Erythroblast (primary cell): ENCODE data around the gene POFUT1.
"Not testable (repeated sequence)": the region's sequence is repeated elsewhere in the genome, so short reads cannot be mapped to it uniquely, and the experiment has no call there.

Experiments used
- DNase-seq, 2 experiments: peaks; one replicate each; lab custom pipeline; 2025; lab: John Stamatoyannopoulos, UW
- GATA1 ChIP-seq: IDR thresholded peaks from 2 replicates; pipeline ENCODE4 v1.6.1; 2011; ENCODE audit warnings: low read depth, mild to moderate bottlenecking, control low read depth, low read length, moderate library complexity
- POLR2A ChIP-seq: IDR thresholded peaks from 2 replicates; pipeline ENCODE4 v1.6.1; 2011; ENCODE audit warnings: mild to moderate bottlenecking, low read length

The POFUT1 gene

DNA sequence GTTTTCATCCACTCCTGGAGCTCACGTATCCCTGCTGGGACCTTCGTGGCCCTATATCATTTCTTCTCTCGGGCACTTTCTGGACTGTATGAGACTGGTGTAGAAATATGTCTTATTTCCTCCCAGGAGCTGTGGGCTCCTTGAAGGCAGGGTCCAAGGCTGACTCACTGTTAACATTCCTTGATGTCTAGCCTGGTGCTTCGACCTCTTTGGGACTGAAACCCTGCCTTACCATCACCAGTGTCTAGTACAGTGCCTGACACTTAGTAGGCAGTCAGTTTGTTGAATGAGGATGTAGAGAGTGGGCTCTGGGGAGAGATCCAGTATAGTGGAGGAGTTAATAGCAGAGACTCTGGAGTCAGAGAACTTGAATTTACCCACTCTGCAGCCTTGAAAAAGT, 23.6 kb downstream of the POFUT1 start:
- DNase-seq: no peak
- TF ChIP-seq POLR2A (no peak), GATA1 (no peak)

GRCh38 chr20:32231847-32232246, 24.2 kb downstream of the POFUT1 start:
- no peak for DNase-seq
- no peak for TF ChIP-seq POLR2A
- no peak for TF ChIP-seq GATA1

DNA sequence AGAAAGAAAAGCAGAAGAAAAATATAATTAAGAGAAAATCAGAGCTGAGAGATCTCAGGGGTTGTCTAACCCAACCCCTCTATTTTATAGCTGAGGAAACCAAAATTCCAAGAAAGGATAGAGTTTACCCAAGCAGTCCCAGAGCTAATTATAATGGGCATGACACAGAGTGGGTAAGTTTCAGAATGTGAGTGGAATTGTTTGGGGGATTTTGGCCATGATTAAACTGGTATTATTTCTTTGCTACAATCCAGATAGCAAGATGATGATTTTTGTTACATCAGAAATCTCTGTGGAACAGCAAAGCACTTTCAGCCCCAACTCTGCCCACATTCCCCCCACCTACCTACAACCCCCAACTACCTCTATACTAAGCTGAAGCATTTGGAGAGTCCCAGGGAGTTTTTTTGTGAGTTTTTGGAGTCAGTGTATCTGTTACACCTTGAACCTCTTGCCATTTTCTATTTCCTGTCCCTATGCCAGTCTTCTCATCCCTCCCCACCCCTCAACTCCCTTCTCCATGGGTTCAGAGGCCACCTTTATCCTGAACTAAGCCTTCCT, 24.7 kb downstream of the POFUT1 start:
- no peak for TF ChIP-seq POLR2A
- no peak for TF ChIP-seq GATA1
- no peak for DNase-seq

GRCh38 chr20:32233286-32233685, 25.6 kb downstream of the POFUT1 start:
- no peak for DNase-seq
- TF ChIP-seq POLR2A (no peak), GATA1 (no peak)

DNA sequence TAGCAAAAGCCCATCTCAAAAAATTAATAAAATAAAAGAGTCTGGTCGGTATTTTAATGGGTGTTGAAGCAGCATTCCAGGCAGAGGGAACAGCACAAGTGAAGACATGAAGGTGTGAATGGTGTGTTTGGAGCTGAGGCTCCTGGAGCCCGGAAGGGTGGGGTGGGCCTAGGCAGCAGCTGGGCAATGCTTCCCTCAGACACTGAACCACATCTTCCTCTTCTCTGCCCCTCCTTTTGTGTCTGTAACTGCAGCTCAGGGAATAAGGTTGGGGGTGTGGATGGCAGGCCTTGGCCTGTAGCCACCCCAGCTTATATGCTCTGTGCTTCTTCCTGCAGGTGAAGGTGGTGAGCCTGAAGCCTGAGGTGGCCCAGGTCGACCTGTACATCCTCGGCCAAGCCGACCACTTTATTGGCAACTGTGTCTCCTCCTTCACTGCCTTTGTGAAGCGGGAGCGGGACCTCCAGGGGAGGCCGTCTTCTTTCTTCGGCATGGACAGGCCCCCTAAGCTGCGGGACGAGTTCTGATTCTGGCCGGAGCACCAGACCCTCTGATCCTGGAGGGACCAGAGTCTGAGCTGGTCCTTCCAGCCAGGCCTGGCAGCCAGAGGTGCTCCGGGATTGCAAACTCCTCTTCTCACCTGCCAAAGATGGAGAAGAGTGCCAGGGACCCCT, 26.6 kb downstream of the POFUT1 start:
- TF ChIP-seq GATA1 (no peak), POLR2A (no peak)
- no peak for DNase-seq

GRCh38 chr20:32235331-32236047, 27.8 kb downstream of the POFUT1 start:
- no peak for TF ChIP-seq POLR2A
- TF ChIP-seq GATA1: no peak
- no peak for DNase-seq

GRCh38 chr20:32236048-32236533, 28.4 kb downstream of the POFUT1 start:
- TF ChIP-seq GATA1 (no peak), POLR2A (no peak)
- no peak for DNase-seq

DNA sequence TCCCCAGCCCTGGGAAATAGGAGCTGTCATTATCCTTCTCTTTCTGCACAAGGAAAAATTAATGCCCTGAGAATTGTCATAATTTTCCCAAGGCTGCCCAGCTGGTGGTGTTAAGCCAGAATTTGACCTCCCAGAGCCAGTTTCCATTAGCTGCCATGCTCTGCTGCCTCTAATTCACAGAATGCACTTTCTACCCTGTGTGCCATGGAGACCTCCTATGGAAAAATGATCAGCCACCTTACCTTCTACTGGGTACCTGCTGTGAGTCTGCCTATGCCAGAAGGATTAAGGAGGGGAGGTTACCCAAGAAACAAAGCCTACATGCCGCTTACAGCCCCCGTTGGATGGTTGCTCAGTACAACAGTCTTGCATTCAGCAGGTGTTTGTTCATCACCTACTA, 29.1 kb downstream of the POFUT1 start:
- no peak for TF ChIP-seq GATA1
- TF ChIP-seq POLR2A: no peak
- DNase-seq: no peak

- TF ChIP-seq GATA1 (no peak), POLR2A (no peak)
- no peak for DNase-seq
Observed at GRCh38 chr20:32237419-32237818, 29.7 kb downstream of the POFUT1 start.

GRCh38 chr20:32238483-32239425, 31.1 kb downstream of the POFUT1 start:
- TF ChIP-seq POLR2A: no peak
- no peak for TF ChIP-seq GATA1
- no peak for DNase-seq

- DNase-seq: no peak
- TF ChIP-seq POLR2A (no peak), GATA1 (no peak)
Observed at GRCh38 chr20:32240205-32240604, 32.5 kb downstream of the POFUT1 start.

DNA sequence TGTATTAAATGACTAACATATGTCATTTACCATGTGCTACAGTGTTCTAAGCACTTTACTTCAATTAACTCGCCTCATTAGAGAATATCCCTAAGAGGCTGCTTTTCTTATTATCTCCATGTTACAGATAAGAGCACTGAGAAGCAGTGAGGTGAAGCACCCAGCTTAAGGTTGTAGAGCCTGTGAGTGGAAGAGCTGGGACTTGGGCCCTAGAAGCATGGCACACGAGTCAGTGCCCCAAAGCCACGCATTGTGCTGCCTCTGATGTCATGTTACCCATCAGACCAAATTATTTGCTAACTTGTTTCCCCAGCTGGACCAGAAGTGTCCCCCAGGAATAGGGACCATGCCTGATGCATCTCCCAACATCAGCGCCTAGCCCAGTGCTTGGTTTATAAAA, 34.1 kb downstream of the POFUT1 start:
- TF ChIP-seq GATA1 (no peak), POLR2A (no peak)
- no peak for DNase-seq

- TF ChIP-seq POLR2A (no peak), GATA1 (no peak)
- DNase-seq: no peak
Observed at GRCh38 chr20:32244150-32244823, 36.6 kb downstream of the POFUT1 start.

GRCh38 chr20:32244959-32245358, 37.3 kb downstream of the POFUT1 start:
- TF ChIP-seq GATA1: no peak
- no peak for TF ChIP-seq POLR2A
- DNase-seq: no peak

DNA sequence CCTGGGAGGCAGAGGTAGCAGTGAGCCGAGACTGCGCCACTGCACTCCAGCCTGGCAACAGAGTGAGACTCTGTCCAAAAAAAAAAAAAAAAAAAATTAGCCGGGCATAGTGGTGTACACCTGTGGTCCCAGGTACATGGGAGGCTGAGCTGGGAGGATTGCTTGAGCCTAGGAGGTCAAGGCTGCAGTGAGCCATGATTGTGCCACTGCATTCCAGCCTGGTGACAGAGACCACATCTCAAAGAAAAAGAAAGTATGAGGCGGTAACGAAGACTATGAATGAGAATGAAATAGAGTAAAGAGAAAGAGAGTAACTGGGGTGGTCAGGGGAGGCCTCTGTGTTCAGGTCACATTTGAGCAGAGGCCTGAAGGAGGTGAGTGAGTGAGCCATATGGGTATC, 38.5 kb downstream of the POFUT1 start:
- not testable (repeated sequence) for DNase-seq
